ENCODE measurements around the gene CFL1. TPM values are rescaled to one million over a fixed set of nuclear protein-coding genes. Genes with fewer than 3 reads are reported as not detected.

The CFL1 gene
- total and polyA plus RNA-seq, 2 of the 8 experiments (the other 6 are each of a cell fraction or from before 2014, with no cell fraction given), result 1,252 to 1,365 TPM

- TF ChIP-seq RBBP5 (IDR thresholded peaks at IDR 0.05; ENCODE audit: borderline replicate concordance, low read depth, low read length) (no peak), CREB1 (IDR thresholded peaks at IDR 0.05) (peak; percentile 76), RNF2 (IDR thresholded peaks at IDR 0.05; ENCODE audit: borderline replicate concordance, low read depth, low read length, missing control alignments, poor library complexity, severe bottlenecking) (no peak), PHF8 (conservative IDR thresholded peaks at IDR 0.05; ENCODE audit: low read depth, low read length) (0 out of 2 replicates have a peak, but pooled peaks have one; percentile 28), CEBPB (IDR thresholded peaks at IDR 0.05; ENCODE audit: low read depth, low read length) (no peak), NRF1 (IDR thresholded peaks at IDR 0.05; ENCODE audit: low read depth, low read length) (no peak), MAX (IDR thresholded peaks at IDR 0.05) (peak; percentile 55), KDM4A (IDR thresholded peaks at IDR 0.05; ENCODE audit: low read depth, low read length, severe bottlenecking) (peak; percentile 95), CBX5 (IDR thresholded peaks at IDR 0.05; ENCODE audit: low read depth, low read length) (no peak), SP2 (IDR thresholded peaks at IDR 0.05; ENCODE audit: low read length) (no peak)
Observed at GRCh38 chr11:65817835-65818680, 39.9 kb downstream of the CFL1 start (continued).

All from H1 (cell line).